ENCODE measurements around the gene ZNF555.

ZNF555 gene

DNA sequence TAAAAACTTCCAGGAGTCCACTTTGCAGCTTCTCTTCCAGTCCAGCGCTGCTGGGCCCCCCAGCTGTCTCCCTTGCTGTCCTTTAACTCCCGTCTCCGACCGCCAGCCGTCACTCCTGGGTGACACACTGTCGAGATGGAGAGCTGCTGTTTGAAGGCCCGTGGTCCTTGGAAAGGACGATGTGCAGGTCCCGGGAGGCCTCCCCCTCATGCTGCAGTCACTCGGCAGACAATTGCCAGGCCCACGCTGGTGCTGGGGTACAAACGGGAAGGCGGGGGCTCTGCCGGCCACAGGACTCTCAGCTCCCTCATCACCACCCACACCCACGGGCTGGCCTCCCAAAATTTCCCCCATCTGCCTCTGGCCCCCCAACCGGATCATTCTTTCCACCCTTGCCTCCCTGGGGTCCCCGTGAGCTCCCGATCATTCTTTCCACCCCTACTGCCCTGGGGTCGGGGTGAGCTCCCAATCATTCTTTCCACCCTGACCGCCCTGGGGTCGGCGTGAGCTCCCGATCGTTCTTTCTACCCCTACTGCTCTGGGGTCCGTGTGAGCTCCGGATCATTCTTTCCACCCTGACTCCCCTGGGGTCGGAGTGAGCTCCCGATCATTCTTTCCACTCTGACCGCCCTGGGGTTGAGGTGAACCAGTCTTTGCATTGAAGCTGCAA is 37.7 kb upstream of the ZNF555 start:
- Histone ChIP-seq H3K36me3 (ENCODE audit: control insufficient read depth, insufficient read depth, low read length) (no peaks in the 10 kb centered on the region), H3K79me2 (no peaks in the 10 kb centered on the region), H3K9me3 (ENCODE audit: control insufficient read depth, low read length) (no peaks in the 10 kb centered on the region), H3K9ac (no peak overlapping the region), H3K27me3 (ENCODE audit: control insufficient read depth, insufficient read depth, low read length) (no peaks in the 10 kb centered on the region), H3K27ac (no peak overlapping the region), H3K4me3 (ENCODE audit: low read depth, low read length) (no peak overlapping the region), H3K4me1 (no peaks in the 10 kb centered on the region), H2AFZ (no peak overlapping the region), H3K4me2 (ENCODE audit: low read length) (no peak overlapping the region)
- TF ChIP-seq, protein P1, sequence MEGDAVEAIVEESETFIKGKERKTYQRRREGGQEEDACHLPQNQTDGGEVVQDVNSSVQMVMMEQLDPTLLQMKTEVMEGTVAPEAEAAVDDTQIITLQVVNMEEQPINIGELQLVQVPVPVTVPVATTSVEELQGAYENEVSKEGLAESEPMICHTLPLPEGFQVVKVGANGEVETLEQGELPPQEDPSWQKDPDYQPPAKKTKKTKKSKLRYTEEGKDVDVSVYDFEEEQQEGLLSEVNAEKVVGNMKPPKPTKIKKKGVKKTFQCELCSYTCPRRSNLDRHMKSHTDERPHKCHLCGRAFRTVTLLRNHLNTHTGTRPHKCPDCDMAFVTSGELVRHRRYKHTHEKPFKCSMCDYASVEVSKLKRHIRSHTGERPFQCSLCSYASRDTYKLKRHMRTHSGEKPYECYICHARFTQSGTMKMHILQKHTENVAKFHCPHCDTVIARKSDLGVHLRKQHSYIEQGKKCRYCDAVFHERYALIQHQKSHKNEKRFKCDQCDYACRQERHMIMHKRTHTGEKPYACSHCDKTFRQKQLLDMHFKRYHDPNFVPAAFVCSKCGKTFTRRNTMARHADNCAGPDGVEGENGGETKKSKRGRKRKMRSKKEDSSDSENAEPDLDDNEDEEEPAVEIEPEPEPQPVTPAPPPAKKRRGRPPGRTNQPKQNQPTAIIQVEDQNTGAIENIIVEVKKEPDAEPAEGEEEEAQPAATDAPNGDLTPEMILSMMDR (IDR thresholded peaks at IDR 0.05) = no peak

DNA sequence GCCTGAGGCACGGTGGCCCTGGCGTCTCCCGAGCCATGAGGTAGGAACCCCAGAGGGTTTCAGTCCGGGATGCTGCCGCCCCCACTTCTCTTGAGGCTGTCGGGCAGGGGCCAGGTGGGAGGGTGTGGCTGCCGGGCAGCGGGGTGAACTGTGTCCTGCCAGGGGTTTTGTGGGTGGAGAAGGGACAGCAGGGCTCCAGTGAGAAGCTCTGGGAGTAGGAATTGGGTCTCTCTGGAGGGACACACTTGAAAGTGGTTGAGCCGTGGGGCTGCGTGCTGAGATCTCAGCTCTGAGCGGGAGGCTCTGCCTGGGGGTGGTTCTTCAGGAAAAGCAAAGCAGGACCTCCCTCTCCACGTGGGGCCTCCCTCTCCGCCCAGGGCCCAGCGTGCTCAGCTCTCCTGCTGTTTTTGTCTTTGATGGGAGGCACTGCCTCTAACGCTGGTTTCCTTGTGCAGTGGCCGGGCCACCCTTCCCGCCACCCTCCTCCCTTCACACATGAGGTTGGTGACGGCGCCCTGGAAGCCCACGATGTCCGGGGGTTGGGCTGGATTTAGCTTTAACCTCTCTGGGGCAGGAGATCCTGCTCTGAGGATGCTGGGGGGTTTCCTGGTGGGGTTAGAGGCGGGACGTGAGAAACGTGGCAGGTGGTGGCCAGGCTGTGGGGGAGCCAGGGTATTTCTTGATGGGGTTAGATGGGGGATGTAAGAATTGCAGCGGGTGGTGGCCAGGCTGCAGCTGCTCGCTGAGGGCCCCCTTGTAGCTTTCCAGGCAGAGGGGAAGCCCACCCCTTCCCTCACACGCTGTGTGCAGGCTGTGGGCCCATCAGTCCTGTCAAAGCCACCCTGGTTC is 36.9 kb upstream of the ZNF555 start:
- no peak overlapping the region for H3K4me3 ChIP-seq (ENCODE audit: low read depth, low read length)
- no peak overlapping the region for H2AFZ ChIP-seq

DNA sequence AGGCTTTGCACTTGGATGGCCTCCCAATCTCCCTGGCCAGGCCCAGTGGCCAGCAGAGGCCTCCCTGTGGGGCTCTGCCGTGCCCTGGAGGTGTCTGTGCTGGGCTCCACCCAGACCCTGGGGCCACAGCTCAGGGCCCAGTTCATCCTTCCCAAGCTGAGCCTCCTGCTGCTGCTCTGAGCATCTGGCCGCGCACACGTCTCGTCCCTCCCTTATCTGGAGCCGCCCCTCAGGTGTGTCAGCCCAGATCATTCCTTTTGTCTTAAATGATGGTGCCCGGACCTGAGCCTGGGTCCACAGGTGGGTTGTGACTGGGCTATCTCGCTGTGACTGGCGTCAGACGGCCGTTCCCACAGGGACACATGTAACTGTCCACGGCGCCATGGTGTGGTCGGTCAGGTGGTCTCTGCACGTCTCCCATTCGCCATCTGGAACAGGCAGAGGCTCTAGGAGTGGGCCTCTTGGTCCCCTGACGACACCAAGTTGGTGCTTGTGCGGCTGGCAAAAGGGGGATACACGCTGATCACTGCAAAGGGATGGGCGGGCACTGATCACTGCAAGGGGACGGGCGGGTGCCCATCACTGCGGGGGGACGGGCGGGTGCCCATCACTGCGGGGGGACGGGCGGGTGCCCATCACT is 35.9 kb upstream of the ZNF555 start:
- H3K36me3 ChIP-seq (ENCODE audit: control insufficient read depth, insufficient read depth, low read length) = no peaks in the 10 kb centered on the region
- no peak overlapping the region for H3K4me2 ChIP-seq (ENCODE audit: low read length)
- H3K27me3 ChIP-seq (ENCODE audit: control insufficient read depth, insufficient read depth, low read length) = no peaks in the 10 kb centered on the region
- no peak overlapping the region for H2AFZ ChIP-seq
- H3K27ac ChIP-seq = no peak overlapping the region
- H3K9me3 ChIP-seq (ENCODE audit: control insufficient read depth, low read length) = no peaks in the 10 kb centered on the region
- no peaks in the 10 kb centered on the region for H3K4me1 ChIP-seq
- H3K79me2 ChIP-seq = no peaks in the 10 kb centered on the region
- no peak overlapping the region for H3K4me3 ChIP-seq (ENCODE audit: low read depth, low read length)
- TF ChIP-seq, protein P1 (IDR thresholded peaks at IDR 0.05) = no peak
- H3K9ac ChIP-seq = no peak overlapping the region

More for the DNA sequence above, 36.9 kb upstream of the ZNF555 start:
- Histone ChIP-seq H3K4me1 (no peaks in the 10 kb centered on the region), H3K9ac (no peak overlapping the region), H3K36me3 (ENCODE audit: control insufficient read depth, insufficient read depth, low read length) (no peaks in the 10 kb centered on the region), H3K27ac (no peak overlapping the region), H3K9me3 (ENCODE audit: control insufficient read depth, low read length) (no peaks in the 10 kb centered on the region), H3K79me2 (no peaks in the 10 kb centered on the region), H3K4me2 (ENCODE audit: low read length) (no peak overlapping the region), H3K27me3 (ENCODE audit: control insufficient read depth, insufficient read depth, low read length) (no peaks in the 10 kb centered on the region)
- TF ChIP-seq, protein P1 (IDR thresholded peaks at IDR 0.05) = no peak

DNA sequence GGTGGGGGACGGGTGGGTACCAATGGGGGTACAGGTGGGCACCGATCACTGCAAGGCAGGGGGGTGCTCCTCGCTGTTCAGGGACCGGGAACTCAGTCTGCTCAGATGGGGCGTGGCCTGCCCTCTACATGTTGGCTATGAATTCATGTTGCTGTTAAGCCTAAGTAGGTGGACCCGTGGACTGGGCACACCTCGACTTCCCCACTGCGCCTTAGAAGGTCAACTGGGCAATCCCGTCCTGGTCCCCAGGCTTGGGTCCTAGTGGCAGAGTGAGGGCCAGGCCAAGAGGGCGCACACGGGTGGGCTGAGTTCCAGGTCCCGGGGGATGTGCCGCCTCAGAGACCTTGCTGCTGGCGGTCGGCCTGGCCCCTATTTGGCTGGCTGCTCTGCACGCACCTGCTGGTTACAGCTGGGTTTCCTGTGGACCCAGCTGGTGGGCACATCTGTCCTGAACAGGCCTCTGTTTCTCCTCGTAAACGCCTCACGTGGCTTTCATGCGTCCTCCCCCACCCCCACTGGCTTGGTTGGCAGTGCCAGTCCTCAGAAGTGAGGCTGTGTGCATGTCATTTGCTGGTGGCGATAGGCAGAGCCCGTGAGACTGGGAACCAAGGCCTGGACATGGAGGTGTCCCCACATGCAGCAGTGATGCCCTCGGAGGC is 35.2 kb upstream of the ZNF555 start:
- Histone ChIP-seq H3K9me3 (ENCODE audit: control insufficient read depth, low read length) (no peaks in the 10 kb centered on the region), H3K79me2 (no peaks in the 10 kb centered on the region), H3K36me3 (ENCODE audit: control insufficient read depth, insufficient read depth, low read length) (no peaks in the 10 kb centered on the region), H3K9ac (no peak overlapping the region), H2AFZ (no peak overlapping the region), H3K27ac (no peak overlapping the region), H3K4me3 (ENCODE audit: low read depth, low read length) (no peak overlapping the region), H3K27me3 (ENCODE audit: control insufficient read depth, insufficient read depth, low read length) (no peaks in the 10 kb centered on the region), H3K4me1 (no peaks in the 10 kb centered on the region), H3K4me2 (ENCODE audit: low read length) (no peak overlapping the region)
- TF ChIP-seq, protein P1 (IDR thresholded peaks at IDR 0.05) = no peak

Data from parathyroid adenoma (tissue), 2 donors.